NCI-H526 (cell line): Measurements from ENCODE around the gene SYMPK.

ENCODE experiments used
- DNase-seq, 2 experiments: peaks; one replicate each; lab custom pipeline; 2025; lab: John Stamatoyannopoulos, UW

Gene SYMPK

GRCh38 chr19:45866400-45867176 lies 3.6 kb upstream of the SYMPK start:
- DNase-seq, result no peak

- no peak for DNase-seq
Observed at GRCh38 chr19:45865269-45865948, 2.5 kb upstream of the SYMPK start.

GRCh38 chr19:45864629-45865082 lies 1.7 kb upstream of the SYMPK start:
- DNase-seq, result no peak

GRCh38 chr19:45863840-45864628 lies 1.1 kb upstream of the SYMPK start, which contains the start of gene FOXA3:
Gene FOXA3, plus strand, starts transcription at chr19:45864326. Its CDS starts 131 bp downstream, at chr19:45864457.
- peak; percentile 32 to 68 for DNase-seq

DNA sequence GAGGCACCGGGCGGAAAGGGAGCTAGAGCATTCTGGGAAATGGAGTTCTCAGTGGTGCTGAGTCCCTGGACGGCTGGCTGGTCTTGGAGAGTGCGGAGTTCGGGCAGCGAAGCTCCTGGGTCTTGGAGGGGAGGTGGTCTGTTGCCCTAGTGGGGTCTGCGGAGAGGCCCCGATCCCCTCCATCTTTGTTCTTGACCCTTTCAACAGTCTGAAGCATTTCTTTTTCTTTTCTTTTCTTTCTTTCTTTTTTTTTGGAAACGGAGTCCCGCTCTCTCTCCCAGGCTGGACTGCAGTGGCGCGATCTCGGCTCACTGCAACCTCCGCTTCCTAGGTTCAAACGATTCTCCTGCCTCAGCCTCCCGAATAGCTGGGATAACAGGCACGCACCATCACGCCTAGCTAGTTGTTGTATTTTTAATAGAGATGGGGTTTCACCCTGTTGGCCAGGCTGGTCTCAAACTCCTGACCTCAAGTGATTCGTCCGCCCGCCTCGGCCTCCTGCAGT lies 440 bp upstream of the SYMPK start:
- no peak for DNase-seq

- no peak for DNase-seq
Observed at GRCh38 chr19:45862271-45862563, 730 bp downstream of the SYMPK start.

DNA sequence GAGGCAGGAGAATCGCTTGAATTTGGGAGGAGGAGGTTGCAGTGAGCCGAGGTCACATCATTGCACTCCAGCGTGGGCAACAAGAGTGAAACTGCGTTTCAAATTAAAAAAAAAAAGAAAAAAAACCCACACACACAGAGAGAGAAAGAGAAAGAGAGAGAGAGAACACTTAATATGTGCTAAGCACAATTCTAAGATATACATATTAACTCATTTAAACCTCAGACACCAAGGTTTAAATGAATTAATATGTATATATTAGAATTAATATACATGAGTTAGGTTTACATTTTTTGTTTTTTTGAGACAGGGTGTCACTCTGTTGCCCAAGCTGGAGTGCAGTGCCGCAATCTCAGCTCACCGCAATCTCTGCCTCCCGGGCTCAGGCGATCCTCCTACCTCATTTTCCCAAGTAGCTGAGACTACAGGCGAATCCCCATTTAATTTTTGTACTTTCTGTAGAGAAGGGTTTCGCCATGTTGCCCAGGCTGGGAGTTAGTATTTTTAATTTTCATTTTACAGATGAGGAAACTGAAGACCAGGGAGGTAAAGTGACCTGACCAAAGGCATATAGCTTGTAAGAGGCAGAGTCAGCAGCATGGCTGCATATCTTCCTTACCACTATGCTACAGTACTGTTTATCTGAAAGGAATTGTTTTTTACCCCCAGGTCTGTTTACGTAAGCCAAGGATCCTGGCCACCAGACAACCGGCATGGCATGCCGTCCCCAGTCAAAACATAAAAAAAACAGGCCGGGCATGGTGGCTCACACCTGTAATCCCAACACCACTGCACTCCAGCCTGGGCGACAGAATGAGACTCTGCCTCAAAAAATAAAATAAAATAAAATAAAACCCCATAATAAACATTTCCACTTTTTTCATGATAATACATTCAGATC lies 2.3 kb downstream of the SYMPK start:
- DNase-seq, result no peak

DNA sequence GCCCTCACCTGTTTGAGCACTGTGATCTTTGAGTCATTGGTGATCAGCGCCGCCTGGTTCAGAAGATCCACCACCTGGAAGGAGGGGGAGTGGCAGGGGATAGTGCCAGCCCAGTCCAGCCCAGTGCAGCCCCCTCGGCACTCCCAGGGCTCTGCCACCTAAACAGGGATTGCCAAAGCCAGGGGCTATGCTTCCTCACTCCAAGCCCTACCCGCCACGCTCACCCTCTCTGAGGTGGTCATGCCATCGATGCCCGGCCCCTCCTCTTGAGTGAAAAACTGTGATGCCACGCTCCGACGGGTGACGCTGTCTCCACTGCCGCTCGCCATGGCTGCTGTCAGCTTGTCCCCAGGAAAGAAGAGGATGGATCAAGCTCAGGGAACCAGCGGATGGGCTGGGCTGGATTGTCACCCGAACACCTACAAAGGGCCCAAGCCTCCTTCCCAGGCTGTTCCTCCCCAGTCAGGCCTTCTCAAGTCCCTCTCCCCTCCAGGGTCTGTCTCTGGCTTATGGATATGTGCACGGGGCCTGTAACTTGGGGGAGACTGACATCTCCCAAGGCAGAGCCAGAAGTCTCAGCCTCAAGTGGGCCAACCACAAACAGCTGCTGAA lies 8.7 kb downstream of the SYMPK start:
- DNase-seq, result no peak

- DNase-seq, result no peak
Observed at GRCh38 chr19:45852983-45853382, 10.0 kb downstream of the SYMPK start.

GRCh38 chr19:45852145-45852750 lies 10.7 kb downstream of the SYMPK start:
- DNase-seq, result no peak

GRCh38 chr19:45848922-45849321 lies 14.0 kb downstream of the SYMPK start:
- no peak for DNase-seq

- DNase-seq, result no peak
Observed at GRCh38 chr19:45847663-45848062, 15.3 kb downstream of the SYMPK start.

GRCh38 chr19:45842198-45842597 lies 20.7 kb downstream of the SYMPK start:
- DNase-seq, result no peak

- no peak for DNase-seq
Observed at GRCh38 chr19:45834970-45835369, 28.0 kb downstream of the SYMPK start.

DNA sequence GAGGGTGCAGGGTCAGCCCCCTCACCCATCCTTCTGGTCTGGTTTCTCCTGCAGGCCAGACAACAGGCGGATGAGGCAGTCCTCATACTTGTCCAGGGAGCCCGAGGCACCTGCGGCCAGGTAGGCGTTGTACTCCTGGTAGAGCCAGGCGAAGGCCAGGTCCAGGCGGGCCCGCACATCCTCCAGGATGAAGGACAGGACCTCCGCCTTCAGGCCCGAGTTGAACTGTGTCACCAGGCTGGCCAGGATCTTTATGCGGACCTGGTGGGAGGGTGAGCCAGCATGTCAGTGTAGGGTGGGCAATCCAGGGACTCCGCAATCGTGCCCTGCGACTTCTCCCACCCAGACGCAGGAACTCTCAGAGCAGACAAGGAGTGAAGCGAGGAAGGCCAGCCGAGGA lies 34.0 kb downstream of the SYMPK start:
- DNase-seq, result no peak

DNA sequence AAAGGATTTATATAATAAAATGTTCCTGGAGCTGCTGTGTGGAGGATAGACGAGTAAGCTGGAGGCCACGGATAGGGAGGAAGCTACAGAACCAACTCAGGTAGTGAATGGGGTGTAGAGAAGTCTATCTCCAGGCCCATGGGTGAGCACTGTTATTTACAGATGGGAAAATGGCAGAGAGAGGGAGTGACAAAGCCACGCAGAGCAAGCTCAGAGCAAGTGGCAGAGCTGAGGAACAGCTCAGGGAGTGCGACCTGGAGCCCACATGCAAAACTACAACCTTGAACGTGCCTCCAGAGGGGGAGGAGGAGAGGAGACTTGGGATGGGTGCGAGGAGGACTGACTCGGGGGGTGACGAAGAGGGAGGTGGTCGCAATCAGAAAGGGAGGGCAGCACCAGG lies 34.4 kb downstream of the SYMPK start:
- DNase-seq, result no peak

DNA sequence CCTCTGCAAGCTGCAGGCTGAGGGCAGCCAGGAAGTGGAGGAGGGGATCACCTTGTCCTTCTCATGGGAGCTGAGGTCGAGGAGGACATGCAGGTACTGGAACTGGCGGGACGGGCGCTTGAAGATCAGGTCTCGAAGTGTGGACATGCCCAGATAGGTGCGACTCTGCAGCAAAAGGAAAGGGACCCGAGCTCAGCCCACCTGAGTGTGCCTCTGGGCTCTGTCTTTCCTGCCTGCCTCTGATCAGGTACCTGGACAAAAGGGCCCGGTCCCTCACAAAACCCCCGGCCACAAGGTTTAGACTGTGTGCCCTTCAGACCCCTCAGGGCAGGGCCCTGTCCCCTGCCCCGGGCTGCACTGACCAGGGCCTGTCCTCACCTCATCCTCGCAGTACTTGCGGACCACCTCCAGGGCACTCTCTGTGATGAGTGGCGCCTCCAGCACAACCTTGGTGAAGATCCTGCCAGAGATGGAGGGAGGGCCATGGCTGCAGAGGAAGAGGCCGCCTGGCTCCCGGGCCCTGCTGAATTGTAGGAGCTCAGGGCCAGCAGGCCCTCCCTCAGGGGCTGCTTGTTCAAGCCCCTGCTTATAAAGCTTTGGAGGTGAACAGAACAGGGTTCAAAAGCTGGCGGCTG lies 35.4 kb downstream of the SYMPK start:
- DNase-seq, result no peak

GRCh38 chr19:45826934-45827333 lies 36.0 kb downstream of the SYMPK start:
- no peak for DNase-seq

- no peak for DNase-seq
Observed at GRCh38 chr19:45825917-45826893, 36.7 kb downstream of the SYMPK start.
